ENCODE results near the gene C1orf105. TPM values are rescaled to one million over a fixed set of nuclear protein-coding genes. Genes with fewer than 3 reads are reported as not detected.

Gene C1orf105
- total RNA-seq, 1 donor from 2014 or later, result not detected

DNA sequence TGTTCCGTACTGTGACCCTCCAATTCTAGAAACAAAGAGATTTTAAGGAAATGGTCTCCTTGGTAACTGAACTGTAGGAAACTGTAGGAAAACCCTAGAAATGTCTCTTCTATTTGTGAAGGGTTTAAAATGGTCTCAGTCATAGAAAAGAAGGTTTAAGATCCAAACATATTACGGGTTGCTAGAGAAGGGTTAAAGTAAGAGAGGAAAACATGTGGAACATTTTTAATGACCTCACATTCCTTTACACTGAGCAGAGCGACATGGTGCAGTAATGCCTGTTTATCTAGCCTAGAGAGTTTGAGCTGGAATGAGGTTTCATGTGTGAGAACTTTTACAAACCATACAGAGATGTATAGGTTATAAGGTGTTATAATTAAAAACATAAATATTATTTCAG, 36.9 kb upstream of the C1orf105 start:
- Histone ChIP-seq H3K36me3 (ENCODE audit: control insufficient read depth, insufficient read depth, low read length) (no peaks in the 10 kb centered on the region), H3K27me3 (ENCODE audit: control insufficient read depth, insufficient read depth, low read length) (no peaks in the 10 kb centered on the region), H3K4me3 (ENCODE audit: low read depth, low read length) (no peak overlapping the region)
- peak; percentile 61 for DNase-seq (ENCODE audit: low read depth)
- TF ChIP-seq, protein P1, sequence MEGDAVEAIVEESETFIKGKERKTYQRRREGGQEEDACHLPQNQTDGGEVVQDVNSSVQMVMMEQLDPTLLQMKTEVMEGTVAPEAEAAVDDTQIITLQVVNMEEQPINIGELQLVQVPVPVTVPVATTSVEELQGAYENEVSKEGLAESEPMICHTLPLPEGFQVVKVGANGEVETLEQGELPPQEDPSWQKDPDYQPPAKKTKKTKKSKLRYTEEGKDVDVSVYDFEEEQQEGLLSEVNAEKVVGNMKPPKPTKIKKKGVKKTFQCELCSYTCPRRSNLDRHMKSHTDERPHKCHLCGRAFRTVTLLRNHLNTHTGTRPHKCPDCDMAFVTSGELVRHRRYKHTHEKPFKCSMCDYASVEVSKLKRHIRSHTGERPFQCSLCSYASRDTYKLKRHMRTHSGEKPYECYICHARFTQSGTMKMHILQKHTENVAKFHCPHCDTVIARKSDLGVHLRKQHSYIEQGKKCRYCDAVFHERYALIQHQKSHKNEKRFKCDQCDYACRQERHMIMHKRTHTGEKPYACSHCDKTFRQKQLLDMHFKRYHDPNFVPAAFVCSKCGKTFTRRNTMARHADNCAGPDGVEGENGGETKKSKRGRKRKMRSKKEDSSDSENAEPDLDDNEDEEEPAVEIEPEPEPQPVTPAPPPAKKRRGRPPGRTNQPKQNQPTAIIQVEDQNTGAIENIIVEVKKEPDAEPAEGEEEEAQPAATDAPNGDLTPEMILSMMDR (IDR thresholded peaks at IDR 0.05; ENCODE audit: insufficient read depth, low read length, poor library complexity, severe bottlenecking), result no peak

DNA sequence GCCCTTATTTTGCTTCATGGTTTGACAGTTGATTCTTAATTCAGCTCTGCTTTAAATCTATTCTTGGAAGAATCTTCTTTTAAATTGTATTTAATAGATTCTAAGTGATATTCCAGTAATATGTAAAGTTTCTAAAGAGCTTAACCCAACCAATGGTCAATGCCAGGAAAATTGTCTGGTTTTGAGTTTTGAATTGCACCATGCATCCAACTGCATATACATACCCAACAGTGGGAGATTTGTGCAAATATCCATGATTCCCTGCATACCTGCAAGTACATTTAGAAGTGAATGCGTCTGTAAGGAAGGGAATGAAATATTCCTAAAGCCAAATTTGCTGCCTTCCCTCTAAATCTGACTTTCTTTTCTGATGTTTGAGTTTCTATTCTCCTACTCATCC, 35.8 kb upstream of the C1orf105 start:
- TF ChIP-seq, protein P1 (IDR thresholded peaks at IDR 0.05; ENCODE audit: insufficient read depth, low read length, poor library complexity, severe bottlenecking), result no peak

DNA sequence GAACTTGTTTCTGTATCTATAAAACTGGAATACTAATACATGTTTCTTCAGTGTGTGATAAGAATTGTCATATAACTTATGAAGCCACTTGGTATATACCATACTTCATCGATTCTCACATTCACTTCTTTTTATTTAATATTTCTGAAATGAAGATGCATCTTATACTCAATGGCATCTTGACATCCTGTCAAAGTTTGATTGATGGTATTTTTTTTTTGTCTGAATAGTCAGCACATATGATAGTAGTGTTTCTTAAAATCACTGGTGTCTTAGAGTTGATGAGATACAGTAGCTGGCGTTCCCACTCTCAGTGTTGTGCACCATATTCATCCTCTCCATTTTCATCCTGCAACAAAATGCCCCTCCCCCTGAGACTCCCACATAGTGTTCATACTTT, 34.4 kb upstream of the C1orf105 start:
- no peaks in the 10 kb centered on the region for H3K36me3 ChIP-seq (ENCODE audit: control insufficient read depth, insufficient read depth, low read length)
- TF ChIP-seq, protein P1 (IDR thresholded peaks at IDR 0.05; ENCODE audit: insufficient read depth, low read length, poor library complexity, severe bottlenecking), result no peak

More for the DNA sequence above, 35.8 kb upstream of the C1orf105 start:
- no peak for DNase-seq (ENCODE audit: low read depth)
- H3K4me3 ChIP-seq (ENCODE audit: low read depth, low read length), result no peak overlapping the region
- H3K36me3 ChIP-seq (ENCODE audit: control insufficient read depth, insufficient read depth, low read length), result no peaks in the 10 kb centered on the region
- no peaks in the 10 kb centered on the region for H3K27me3 ChIP-seq (ENCODE audit: control insufficient read depth, insufficient read depth, low read length)

DNA sequence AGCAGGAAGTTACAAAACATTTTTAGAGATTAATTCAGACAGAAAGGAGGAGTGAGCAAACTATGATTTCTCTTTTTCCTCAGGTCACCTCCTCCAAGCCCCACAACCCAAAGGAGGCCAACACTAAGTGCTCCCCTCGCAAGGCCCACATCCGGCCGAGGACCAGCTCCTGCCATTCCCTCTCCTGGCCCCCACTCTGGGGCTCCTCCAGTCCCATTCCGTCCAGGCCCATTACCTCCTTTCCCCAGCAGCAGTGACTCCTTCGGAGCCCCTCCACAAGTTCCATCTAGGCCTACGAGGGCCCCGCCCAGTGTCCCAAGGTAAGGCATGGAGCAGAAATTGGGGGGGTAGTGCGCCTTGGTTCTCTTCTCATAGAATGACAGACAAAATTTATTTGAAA, 32.0 kb upstream of the C1orf105 start:
- Histone ChIP-seq H3K36me3 (ENCODE audit: control insufficient read depth, insufficient read depth, low read length) (no peaks in the 10 kb centered on the region), H3K27me3 (ENCODE audit: control insufficient read depth, insufficient read depth, low read length) (no peaks in the 10 kb centered on the region), H3K4me3 (ENCODE audit: low read depth, low read length) (no peak overlapping the region)
- TF ChIP-seq, protein P1 (IDR thresholded peaks at IDR 0.05; ENCODE audit: insufficient read depth, low read length, poor library complexity, severe bottlenecking), result no peak
- no peak for DNase-seq (ENCODE audit: low read depth)

More for the DNA sequence above, 34.4 kb upstream of the C1orf105 start:
- no peak overlapping the region for H3K4me3 ChIP-seq (ENCODE audit: low read depth, low read length)
- no peak for DNase-seq (ENCODE audit: low read depth)
- no peaks in the 10 kb centered on the region for H3K27me3 ChIP-seq (ENCODE audit: control insufficient read depth, insufficient read depth, low read length)

DNA sequence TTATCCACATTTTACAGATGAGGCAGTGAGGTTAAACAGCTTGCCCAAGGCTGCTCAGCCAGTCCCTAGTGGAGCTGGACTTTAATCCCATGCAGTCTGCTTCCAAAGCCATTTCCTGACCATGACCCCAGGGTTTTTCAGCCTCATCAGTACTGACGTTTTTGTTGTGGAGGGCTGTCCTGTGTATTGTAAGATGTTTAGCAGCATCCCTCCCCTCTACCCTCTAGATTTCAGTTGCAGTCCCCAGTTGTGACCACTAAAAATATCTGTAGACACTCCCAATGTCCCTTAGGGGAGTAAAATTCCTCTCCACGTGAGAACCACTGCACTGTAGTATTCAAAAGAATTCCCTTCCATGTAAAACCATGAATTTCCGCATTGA, 30.2 kb upstream of the C1orf105 start:
- TF ChIP-seq, protein P1 (IDR thresholded peaks at IDR 0.05; ENCODE audit: insufficient read depth, low read length, poor library complexity, severe bottlenecking), result no peak
- H3K27me3 ChIP-seq (ENCODE audit: control insufficient read depth, insufficient read depth, low read length), result no peaks in the 10 kb centered on the region
- no peaks in the 10 kb centered on the region for H3K36me3 ChIP-seq (ENCODE audit: control insufficient read depth, insufficient read depth, low read length)
- no peak for DNase-seq (ENCODE audit: low read depth)
- no peak overlapping the region for H3K4me3 ChIP-seq (ENCODE audit: low read depth, low read length)
